PC-9 (cell line): ENCODE results near the gene KCNV2. TPM values are rescaled to one million over a fixed set of nuclear protein-coding genes. Genes with fewer than 3 reads are reported as not detected.

Experiments
- BruUV-seq: library from RNA; stranded (reverse); fragments of 400-500 nt; replicated peaks from 2 replicates; lab custom pipeline; 2021; lab: Mats Ljungman, UMichigan
- CTCF ChIA-PET: fragments of 300-600 bp; sonication (Branson Sonifier 250); formaldehyde crosslinking; loops from one replicate; lab custom pipeline; 2022; ENCODE audit warnings: antibody characterized with exemption; lab: Charles Lee
- POLR2A ChIA-PET: fragments of 300-600 bp; sonication (Branson Sonifier 250); formaldehyde crosslinking; loops from one replicate; lab custom pipeline; 2022; ENCODE audit warnings: antibody characterized with exemption; ENCODE audit not compliant: unreplicated experiment; lab: Charles Lee
- DNase-seq, 2 experiments: peaks; one replicate each; pipeline versions ENCODE4 v3.0.0 to v3.0.0-alpha.2; 2015 to 2022; ENCODE audit warnings: mixed read lengths in 1 of 2
- H2AFZ ChIP-seq: fragments of 200-600 bp; sonication (generic); 2 replicates; pipeline ENCODE4 v1.8.1; 2017; ENCODE audit warnings: antibody characterized with exemption
- H3F3A ChIP-seq: fragments of 200-600 bp; sonication (generic); 2 replicates; pipeline ENCODE4 v1.8.1; 2017; ENCODE audit warnings: antibody characterized with exemption, mild to moderate bottlenecking, low read depth; ENCODE audit not compliant: insufficient read depth
- H3K27ac ChIP-seq: fragments of 200-600 bp; sonication (generic); 2 replicates; pipeline ENCODE4 v1.6.1; 2016; ENCODE audit warnings: mixed run types
- H3K27me3 ChIP-seq: fragments of 200-600 bp; sonication (generic); 2 replicates; pipeline ENCODE4 v1.6.1; 2016; ENCODE audit warnings: low read depth, mixed run types; ENCODE audit not compliant: insufficient read depth
- H3K36me3 ChIP-seq: fragments of 200-600 bp; sonication (generic); 2 replicates; pipeline ENCODE4 v1.6.1; 2016; ENCODE audit warnings: low read depth, mixed run types
- H3K4me1 ChIP-seq: fragments of 200-600 bp; sonication (generic); replicated peaks from 2 replicates; pipeline ENCODE4 v1.6.1; 2016; ENCODE audit warnings: mixed run types; ENCODE audit not compliant: insufficient read depth
- H3K4me2 ChIP-seq: fragments of 200-600 bp; sonication (generic); 2 replicates; pipeline ENCODE4 v1.6.1; 2017; ENCODE audit warnings: mixed run types
- H3K4me3 ChIP-seq: fragments of 200-600 bp; sonication (generic); 2 replicates; pipeline ENCODE4 v1.6.1; 2016; ENCODE audit warnings: mixed run types
- H3K79me2 ChIP-seq: fragments of 200-600 bp; sonication (generic); 2 replicates; pipeline ENCODE4 v1.6.1; 2017; ENCODE audit warnings: low read depth, mixed run types
- H3K9me2 ChIP-seq: fragments of 200-600 bp; sonication (generic); 2 replicates; pipeline ENCODE4 v1.8.1; 2017; ENCODE audit warnings: mild to moderate bottlenecking; ENCODE audit not compliant: insufficient read depth
- H3K9me3 ChIP-seq: fragments of 200-600 bp; sonication (generic); 2 replicates; pipeline ENCODE4 v1.8.1; 2016; ENCODE audit warnings: low read depth; ENCODE audit not compliant: insufficient read depth
- H4K20me1 ChIP-seq: fragments of 200-600 bp; sonication (generic); 2 replicates; pipeline ENCODE4 v1.8.1; 2017; ENCODE audit not compliant: insufficient read depth
- CTCF ChIP-seq: fragments of 200-600 bp; sonication (generic); conservative IDR thresholded peaks from 2 replicates; pipeline ENCODE4 v1.6.1; 2017; ENCODE audit warnings: mixed run types, antibody characterized with exemption, mild to moderate bottlenecking, moderate library complexity
- EZH2 ChIP-seq: fragments of 200-600 bp; sonication (generic); IDR thresholded peaks from 2 replicates; pipeline ENCODE4 v1.8.0; 2017; ENCODE audit warnings: antibody characterized with exemption, low read depth
- intact Hi-C: fragments of 100-400 bp; cut with micrococcal nuclease; formaldehyde crosslinking; loops from one replicate; pipeline ENCODE4 v1.10.0; 2022; ENCODE audit not compliant: unreplicated experiment
- total RNA-seq: library from RNA; stranded (reverse); gene quantifications from 2 replicates; pipeline ENCODE4 v1.2.3, GENCODE V29; 2021

KCNV2 gene
- total RNA-seq, 1 experiment from 2014 or later, result not detected

GRCh38 chr9:2679011-2679410 is 38.3 kb upstream of the KCNV2 start:
- no peaks in the 10 kb centered on the region for H3K36me3 ChIP-seq
- no TSS peak for BruUV-seq
- no peaks in the 10 kb centered on the region for H3K4me1 ChIP-seq
- POLR2A ChIA-PET, result no interaction called here
- no peak overlapping the region for H3K4me3 ChIP-seq
- no peaks in the 10 kb centered on the region for H3F3A ChIP-seq
- no peaks in the 10 kb centered on the region for H4K20me1 ChIP-seq
- H3K4me2 ChIP-seq, result no peak overlapping the region
- no peaks in the 10 kb centered on the region for H3K9me2 ChIP-seq
- H3K27ac ChIP-seq, result no peak overlapping the region
- no peak for TF ChIP-seq CTCF
- no peak for TF ChIP-seq EZH2
- CTCF ChIA-PET, result no interaction called here
- intact Hi-C loops, result no loop called here
- H3K79me2 ChIP-seq, result no peaks in the 10 kb centered on the region
- DNase-seq, result no peak
- no peaks in the 10 kb centered on the region for H3K27me3 ChIP-seq
- no peaks in the 10 kb centered on the region for H3K9me3 ChIP-seq
- H2AFZ ChIP-seq, result no peak overlapping the region

- Histone ChIP-seq H3K9me2 (no peaks in the 10 kb centered on the region), H2AFZ (no peak overlapping the region), H3K9me3 (no peaks in the 10 kb centered on the region), H3K27me3 (no peaks in the 10 kb centered on the region), H3K79me2 (no peaks in the 10 kb centered on the region), H3K4me3 (no peak overlapping the region), H3K4me2 (no peak overlapping the region), H3K27ac (no peak overlapping the region), H3K4me1 (no peaks in the 10 kb centered on the region), H3F3A (no peaks in the 10 kb centered on the region), H4K20me1 (no peaks in the 10 kb centered on the region), H3K36me3 (no peaks in the 10 kb centered on the region)
- no peak for DNase-seq
- intact Hi-C loops, result no loop called here
- TF ChIP-seq CTCF (no peak), EZH2 (no peak)
- ChIA-PET CTCF (no interaction called here), POLR2A (no interaction called here)
- no TSS peak for BruUV-seq
Observed at GRCh38 chr9:2681981-2682380, 35.3 kb upstream of the KCNV2 start.

GRCh38 chr9:2686911-2687310 is 30.4 kb upstream of the KCNV2 start:
- Histone ChIP-seq H3K36me3 (no peaks in the 10 kb centered on the region), H2AFZ (no peak overlapping the region), H3K4me3 (no peak overlapping the region), H3K4me2 (no peak overlapping the region), H3K9me3 (no peaks in the 10 kb centered on the region), H3K27ac (no peak overlapping the region), H3K79me2 (no peaks in the 10 kb centered on the region), H3K9me2 (no peaks in the 10 kb centered on the region), H4K20me1 (no peaks in the 10 kb centered on the region), H3K4me1 (no peaks in the 10 kb centered on the region), H3K27me3 (no peaks in the 10 kb centered on the region), H3F3A (no peaks in the 10 kb centered on the region)
- ChIA-PET POLR2A (no interaction called here), CTCF (no interaction called here)
- intact Hi-C loops, result no loop called here
- no TSS peak for BruUV-seq
- no peak for TF ChIP-seq EZH2
- no peak for TF ChIP-seq CTCF
- DNase-seq, result no peak
